ENCODE measurements around the gene PTGFRN. TPM values are rescaled to one million over a fixed set of nuclear protein-coding genes. Genes with fewer than 3 reads are reported as not detected.

Gene PTGFRN
- total RNA-seq, 1 donor from 2014 or later: 113 TPM

DNA sequence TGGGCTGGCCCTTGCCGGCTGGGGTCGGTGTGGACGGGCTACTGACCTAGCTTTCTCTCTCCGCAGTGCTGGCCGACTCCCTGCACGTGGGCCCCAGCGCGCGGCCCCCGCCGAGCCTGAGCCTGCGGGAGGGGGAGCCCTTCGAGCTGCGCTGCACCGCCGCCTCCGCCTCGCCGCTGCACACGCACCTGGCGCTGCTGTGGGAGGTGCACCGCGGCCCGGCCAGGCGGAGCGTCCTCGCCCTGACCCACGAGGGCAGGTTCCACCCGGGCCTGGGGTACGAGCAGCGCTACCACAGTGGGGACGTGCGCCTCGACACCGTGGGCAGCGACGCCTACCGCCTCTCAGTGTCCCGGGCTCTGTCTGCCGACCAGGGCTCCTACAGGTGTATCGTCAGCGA is 34.9 kb downstream of the PTGFRN start:
- no peak for DNase-seq

DNA sequence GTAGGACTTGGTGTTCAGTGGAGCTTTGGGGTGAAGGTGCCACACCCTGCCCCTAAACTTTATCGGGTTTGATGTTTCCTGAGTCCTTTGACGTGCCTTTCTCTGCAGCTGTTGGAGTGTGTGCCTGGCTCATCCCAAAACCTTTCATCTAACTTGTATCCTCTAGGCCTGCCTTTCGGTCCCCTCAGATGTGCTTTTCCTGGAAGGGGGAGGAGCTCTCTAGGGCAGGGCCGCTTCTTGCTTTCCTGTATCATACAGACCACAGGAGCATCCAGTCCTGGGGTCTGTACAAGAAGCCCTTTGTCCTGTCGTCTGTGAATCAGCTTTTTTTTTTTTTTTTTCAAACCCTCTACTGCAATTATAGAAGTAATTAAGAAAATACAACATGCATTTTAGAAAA is 35.7 kb downstream of the PTGFRN start:
- no peak for DNase-seq

DNA sequence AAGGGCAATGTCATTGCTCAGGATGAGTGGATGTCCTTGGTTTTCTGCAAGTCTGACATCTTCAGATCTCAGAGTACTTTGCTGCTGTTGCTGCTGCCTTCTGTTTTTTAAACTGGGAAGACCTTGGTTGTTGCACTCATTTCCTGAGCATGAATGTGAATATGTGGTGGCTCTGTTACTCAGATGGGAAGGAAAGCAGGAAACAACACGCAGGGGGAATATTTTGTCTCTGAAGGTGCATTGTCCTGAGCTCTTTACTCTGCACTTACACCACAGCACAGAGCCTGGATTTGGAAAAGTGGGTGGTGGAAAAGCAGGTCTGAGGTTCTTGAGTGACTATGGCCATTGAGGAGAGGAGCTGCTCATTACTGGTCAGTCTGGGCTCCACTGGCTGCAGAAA is 36.3 kb downstream of the PTGFRN start:
- no peak for DNase-seq

DNA sequence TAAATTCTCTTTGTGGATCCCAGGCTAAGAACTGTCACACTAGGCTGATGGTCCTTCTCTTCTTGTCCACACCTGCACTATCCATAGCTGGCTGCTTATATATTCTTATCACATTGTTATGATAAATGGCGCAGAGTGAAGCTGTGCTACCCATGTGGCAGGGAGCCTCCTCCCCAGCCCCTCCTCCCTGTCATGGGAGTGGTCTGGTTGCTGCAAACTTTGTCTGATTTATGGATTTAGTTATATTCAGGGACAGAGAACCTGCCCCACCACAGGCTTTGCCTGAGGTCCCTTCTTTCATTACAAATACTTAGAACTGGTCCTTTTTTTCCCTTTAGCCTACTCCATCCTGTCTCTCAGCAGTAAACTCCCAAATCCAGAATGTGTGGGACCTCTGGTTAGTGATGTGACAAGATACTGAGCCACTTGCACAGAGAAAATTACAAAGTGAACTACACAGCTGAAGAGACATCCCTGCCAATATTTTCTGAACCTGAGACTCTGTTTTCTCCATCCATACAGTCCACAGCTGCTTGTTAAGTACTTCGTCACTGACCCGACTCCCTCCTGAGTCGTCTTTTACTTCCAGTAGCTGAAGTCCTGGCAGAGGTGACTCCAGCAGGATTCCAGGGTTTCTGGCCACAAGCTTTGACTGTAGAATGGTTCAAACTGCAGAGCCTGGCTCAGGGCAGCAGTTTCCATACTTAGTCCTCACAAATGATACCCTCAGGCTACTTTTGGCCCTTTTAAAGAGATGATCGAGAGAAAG is 37.6 kb downstream of the PTGFRN start:
- peak; percentile 9 for DNase-seq

DNA sequence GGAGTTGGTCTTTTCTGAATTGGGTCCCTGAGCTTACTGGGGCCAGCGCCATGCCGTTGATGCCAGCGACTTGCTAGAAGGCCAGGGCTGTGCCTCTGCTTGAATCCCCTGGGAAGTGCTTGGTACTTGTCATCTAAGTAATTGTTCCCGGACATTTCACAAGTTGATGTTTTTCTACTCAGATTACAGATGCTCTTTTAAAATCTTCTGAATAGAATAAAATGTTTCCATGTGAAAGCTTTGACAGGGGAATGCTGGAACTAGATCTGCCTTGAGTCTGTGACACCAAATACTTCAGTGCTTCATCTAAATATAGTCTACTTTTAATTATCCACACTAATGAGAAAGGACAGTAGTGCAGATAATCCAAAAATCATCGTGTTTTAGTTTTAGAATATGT is 38.3 kb downstream of the PTGFRN start:
- peak; percentile 68 for DNase-seq

DNA sequence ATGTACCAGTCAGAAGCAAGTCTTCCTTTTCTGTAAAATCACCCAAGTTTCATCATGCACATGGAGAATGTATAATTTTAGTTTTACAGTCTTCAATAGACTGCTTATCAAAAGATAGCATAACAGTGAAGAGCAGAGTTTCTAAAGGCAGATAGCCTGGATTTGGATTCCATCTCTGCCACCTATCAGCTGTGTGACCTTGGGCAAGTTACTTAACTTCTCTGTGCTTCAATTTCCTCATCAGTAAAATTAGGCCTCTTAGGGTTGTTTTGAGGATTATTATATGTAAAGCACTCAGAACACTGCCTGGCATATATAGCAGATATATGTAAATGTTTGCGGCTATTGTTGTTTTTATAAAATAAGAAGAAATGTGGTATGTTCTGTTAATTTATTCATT is 38.9 kb downstream of the PTGFRN start:
- no peak for DNase-seq

DNA sequence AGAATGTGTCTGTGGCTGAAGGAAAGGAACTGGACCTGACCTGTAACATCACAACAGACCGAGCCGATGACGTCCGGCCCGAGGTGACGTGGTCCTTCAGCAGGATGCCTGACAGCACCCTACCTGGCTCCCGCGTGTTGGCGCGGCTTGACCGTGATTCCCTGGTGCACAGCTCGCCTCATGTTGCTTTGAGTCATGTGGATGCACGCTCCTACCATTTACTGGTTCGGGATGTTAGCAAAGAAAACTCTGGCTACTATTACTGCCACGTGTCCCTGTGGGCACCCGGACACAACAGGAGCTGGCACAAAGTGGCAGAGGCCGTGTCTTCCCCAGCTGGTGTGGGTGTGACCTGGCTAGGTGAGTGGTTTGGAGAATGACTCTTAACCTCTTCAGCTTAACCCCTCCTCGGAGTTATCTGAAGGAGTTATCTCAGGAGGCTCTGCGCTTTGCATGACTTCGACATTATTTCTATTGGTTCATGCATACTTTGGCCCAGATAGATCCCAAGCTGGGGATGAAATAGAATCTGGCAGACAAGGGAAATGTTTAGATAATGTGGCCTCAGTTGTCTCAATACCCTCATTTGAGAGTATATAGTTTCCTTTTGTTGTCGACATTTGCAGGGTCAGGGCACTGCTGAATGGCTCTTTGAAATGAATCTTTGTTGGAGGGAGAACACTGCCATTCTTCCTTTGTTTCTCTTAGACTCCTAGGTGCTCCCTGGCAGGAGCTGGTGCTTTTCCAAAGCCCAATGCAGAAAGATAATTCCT is 39.7 kb downstream of the PTGFRN start:
- DNase-seq: no peak

DNA sequence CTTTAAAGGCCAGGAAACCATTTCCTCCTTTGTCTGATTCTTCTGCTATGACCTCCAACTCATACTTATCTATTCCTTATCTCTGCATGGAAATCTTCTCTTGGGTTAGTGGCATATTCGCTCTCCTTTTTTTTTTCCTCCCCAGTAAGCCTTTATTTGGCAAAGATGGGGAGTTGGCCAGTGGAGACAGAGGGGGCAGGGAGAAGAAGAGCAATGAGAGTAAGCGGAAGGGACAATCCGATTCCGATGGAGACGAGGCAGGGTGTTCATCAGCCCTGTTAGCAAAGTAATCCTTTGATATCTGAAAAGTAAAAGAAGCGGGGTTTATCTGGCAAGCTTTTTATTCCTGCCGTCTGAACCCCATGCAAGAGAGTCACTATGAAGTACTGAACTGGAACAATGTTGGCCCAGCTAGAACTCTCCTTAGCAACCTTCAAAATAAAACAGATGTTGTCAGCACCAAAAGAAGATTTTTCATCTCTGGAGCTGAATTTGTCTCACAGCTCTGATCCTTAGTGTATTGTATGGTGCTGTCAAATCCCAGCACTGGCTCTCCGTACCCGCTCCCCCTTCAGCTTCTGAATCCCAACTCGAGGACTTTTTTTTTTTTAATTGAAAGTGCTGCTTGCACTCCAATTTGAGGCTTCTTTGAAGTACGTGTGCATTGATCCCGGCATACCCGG is 40.9 kb downstream of the PTGFRN start:
- peak; percentile 52 for DNase-seq

DNA sequence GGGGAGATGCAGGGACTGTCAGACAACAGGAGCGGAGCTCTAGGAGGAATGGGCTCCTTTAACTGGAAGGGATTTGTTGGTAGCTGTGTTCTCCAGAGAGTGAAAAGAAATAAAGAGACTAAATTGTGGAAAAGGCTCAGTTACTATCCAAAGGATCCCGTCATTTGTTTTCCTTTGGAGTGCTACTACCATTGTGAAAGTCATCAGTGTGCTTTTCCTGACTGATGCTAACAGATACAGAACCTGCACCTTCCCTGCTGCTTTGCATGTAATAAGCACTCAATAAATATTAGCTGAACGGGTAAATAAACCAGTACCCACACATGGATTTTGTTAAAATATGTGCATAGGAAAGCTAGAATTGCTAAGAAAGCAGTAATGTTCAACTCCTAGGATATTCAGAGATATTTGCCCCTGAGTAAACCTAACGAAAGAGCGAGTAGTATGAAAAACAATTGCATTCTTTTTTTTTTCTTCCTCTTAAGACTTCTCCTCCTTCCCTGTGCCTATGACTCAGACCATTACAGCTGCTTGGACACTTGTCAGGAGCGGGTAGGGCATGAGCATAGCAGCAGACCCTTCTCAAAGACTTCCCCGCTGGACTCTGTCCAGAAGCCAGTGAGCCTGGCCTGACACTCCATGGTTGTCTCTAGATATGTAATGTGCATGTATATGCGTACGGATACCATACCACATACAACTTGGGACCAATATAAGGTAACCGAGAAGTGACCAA is 41.7 kb downstream of the PTGFRN start:
- DNase-seq: peak; percentile 44

DNA sequence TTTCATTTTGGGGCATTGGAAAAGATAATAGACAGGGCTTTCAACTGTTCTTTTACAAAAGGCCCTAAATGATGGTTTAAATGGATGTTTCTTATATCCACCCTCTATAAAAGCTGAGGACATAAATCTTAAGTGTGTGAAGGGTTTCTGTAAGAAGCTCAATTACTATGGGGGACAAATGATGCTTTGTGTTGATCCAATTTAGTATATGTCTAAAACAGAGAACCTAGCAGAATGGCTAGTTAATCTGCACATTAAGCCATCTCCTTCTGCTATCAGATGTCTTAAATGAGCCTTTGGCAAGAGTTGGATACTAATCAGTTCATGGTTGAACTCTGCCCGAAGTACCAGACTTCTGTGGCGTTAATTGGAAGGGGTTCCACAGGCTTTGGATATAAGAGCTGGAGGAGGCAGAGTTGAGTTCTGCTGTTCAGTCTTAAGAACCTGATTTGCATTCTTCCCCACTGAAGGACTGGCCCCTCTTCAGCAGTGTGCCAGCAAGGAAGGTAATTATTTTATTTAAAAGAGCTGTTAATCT is 43.1 kb downstream of the PTGFRN start:
- DNase-seq: no peak

DNA sequence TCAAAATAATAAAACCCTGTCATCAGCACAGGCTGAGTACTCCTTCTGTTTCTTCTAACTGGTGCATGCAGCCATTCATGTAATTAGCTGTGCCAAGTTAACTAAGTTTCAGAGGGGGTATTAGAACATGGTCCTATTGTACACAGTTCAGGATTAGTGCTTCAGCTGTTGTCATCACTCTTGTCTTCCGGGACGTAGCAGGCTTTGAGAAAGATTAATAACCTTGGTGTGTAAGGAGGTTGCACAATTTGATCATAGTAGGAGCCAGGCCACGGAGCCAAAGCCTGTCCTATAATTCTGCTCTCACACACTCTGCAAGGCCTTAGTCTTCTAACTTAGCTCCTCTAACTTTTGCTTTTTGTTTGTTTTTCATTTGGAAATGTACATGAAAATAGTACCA is 44.7 kb downstream of the PTGFRN start:
- DNase-seq: peak; percentile 35

DNA sequence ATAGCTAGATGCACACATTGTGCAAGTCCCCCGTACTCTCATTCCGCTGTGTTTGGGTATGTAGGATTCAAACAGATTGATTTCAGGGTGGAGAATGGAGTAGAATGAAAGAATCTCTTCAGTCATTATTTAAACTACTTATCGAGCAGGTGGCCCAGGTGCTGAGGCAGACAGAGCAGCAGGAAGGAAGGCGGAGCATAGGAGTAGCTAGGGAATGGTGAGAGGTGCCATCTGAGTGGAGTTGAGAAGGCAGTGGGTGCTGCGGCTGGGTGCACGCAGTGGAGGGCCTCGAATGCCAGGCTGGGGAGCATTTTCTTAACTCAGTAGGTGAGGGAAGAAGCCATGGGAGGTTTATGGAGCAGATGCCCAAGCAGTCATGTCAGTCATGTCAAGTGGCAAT is 46.7 kb downstream of the PTGFRN start:
- DNase-seq: no peak

DNA sequence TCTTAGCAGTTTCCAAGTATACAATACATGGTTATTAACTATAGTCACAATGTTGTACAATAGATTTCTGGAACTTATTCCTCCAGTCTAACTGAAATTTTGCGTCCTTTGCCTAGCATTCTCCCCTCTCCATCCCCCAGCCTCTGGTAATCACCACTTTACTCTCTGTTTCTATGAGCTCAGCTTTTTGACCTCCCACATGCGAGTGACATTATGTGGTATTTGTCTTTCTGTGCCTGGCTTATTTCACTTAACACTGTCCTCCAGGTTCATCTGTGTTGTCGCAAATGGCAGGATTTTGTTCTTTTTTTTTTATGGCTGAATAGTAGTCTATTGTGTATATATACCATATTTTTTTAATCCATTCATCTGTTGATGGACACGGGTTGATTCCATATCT is 47.9 kb downstream of the PTGFRN start:
- no peak for DNase-seq

DNA sequence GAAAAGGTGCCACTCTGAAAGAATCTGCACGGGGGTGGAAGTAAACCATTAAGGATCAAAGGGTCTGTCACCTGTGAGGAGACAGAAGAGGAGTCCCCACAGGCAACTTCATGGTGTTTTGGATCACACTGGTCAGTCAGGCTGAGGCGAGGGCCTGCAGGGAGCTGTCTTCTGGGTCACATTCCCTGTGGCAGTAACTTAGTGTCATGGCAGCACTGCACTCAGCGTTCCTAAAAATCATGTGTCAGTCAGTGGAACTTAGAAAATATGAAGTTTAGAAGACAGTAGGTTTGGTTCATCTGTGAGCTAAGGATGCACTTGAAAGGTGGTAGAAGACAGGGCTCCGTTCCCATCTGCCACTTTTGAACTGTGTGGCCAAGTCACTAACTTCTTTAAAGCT is 48.4 kb downstream of the PTGFRN start:
- no peak for DNase-seq

DNA sequence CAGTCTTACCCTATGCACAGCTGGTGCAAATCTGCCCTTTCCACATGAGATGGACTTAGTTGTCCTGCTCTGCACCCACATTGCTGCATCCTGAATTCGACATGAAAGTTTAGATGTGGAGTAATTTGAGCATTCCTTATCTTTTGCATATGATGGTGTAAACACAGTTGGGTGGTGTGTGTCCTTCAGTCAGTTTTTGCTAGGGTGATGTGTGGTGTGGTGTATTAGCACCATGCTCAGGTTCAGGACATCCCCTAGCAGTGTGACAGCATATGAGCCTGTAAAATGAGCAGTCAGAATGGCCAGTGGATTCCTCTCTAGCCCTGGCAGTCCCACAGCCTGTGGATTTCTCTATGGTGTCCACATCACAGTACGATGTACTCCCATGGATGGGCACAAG is 49.3 kb downstream of the PTGFRN start:
- no peak for DNase-seq

DNA sequence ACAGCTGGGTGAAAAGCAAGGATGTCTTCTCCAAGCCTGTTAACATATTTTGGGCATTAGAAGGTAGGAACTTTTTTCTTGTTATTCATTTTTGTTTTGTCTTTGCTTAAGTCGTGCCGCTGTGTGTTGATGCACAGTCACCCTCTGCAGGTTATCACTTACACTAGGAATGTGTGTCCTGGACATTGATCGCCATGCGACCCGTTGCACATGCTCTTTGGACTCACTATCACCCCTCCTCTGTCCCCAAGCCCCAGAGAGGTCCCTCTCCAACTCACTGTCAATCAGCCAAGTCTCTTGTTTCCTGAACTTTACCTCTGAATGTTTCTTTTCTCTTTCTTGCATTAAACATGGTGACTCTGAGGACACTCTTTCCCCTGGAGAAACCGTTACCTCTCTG is 51.9 kb downstream of the PTGFRN start:
- DNase-seq: no peak

DNA sequence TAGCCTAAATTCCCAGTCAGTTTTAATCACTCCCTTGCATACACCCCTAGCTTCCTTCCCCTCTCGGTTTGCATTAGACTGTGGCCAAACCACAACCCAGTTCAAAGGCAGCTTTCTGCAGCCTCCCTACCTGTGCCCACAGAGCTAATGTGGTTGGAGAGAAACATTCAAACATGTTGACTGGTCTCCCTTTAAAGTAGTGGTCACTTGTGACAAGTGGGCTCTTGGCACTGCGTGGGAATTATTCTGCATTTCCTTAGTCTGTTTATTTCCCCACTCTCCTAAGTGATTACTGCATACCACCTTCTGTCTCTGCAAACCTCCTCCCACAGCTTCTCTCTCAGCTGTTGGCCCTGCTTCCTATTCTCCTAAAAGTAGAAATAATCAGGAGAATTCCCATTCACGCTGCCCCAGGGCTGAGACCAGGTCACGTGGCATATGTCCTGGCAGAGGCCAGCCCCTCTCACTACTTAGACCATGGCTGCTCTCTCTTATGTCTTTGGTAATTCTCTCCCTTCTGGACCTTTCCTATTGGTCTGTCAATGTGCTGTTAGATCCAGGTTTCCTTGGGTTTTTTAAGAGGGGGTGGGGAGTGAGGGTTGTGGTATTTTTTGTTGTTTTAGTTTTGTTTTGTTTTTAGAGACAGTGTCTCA is 53.4 kb downstream of the PTGFRN start:
- DNase-seq: no peak

DNA sequence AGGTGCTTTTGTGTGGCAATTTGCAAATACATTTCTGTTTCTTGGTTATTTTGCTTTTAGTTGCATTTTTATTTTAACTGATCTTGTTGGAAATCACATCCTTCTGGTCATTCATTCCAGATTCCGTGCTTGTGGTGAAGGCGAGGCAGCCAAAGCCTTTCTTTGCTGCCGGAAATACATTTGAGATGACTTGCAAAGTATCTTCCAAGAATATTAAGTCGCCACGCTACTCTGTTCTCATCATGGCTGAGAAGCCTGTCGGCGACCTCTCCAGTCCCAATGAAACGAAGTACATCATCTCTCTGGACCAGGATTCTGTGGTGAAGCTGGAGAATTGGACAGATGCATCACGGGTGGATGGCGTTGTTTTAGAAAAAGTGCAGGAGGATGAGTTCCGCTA is 57.1 kb downstream of the PTGFRN start:
- no peak for DNase-seq

DNA sequence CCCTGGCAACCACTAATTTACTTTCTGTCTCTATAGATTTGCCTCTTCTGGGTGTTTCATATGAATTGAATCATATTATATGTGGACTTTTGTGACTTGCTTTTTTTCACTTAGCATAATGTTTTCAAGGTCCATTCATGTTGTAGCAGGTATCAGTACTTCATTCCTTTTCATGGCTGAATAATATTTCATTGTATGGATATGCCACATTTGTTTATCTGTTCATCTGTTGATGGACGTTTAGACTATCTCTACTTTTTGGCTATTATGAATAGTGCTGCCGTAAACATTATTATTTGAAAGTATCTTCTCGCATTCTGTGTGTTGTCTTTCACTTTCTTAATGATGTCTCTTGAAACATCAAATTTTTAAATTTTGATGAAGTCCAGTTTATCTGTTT is 59.0 kb downstream of the PTGFRN start:
- DNase-seq: no peak

DNA sequence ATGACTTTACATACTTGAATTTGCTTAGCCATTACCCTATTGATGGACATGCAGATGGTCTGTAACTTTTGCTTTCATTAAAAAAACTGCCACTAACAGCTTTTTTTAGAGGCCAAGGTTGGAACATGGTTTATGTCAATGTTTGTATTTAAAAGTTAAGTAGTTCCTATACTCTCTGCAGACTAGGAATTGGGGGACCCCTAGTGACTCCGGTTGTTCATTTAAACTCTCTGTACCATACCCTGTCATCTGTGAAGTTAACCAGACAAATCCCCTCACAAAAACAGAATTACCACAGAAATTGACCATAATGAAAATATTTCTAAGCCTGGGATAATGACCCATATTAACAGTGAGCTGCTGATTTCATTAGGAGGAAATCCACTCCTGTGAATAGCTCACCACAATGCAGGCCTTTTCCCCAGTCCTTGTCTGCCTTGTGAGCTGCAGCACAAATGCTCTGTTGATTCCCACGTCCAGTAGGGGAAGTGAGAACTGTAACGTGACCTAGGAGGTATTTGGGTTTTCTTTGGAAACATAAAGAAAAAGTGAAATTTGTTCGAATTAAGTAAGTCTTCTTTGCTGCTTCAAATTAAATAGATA is 61.6 kb downstream of the PTGFRN start:
- no peak for DNase-seq

DNA sequence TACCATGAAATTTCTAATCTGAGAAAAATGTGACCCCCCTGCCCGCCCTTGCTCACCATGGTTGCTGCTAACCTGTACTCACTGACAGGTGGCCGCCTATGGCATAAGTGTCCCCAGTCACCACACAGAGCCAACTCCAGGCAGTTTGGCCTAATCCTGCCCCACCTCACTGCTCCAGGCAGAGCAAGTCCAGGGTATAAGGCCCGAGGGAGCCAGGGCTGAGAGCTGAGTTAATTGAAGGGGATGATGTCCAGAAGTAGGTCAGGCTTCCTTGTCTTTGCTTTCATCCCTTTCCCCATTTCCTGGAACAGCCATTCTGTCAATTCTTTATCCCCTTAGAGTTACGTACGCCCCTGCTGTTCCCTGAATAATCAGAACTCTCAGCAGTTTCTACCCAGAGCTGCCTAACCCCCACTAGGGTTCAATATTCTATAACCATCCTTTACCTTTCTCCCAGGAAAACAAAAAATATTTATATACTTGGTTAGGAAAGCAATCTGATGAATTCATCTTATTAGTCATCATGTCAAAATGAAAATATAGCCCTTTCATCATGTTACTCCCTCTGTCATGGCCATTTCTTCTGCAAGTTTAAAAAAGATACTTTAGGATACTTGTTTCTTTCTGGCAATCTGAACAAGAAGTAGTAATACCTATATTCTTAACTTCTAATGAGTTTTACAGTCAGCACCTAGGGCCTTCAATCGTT is 62.4 kb downstream of the PTGFRN start:
- no peak for DNase-seq
